Measurements from ENCODE around the gene C2orf76.

DNA sequence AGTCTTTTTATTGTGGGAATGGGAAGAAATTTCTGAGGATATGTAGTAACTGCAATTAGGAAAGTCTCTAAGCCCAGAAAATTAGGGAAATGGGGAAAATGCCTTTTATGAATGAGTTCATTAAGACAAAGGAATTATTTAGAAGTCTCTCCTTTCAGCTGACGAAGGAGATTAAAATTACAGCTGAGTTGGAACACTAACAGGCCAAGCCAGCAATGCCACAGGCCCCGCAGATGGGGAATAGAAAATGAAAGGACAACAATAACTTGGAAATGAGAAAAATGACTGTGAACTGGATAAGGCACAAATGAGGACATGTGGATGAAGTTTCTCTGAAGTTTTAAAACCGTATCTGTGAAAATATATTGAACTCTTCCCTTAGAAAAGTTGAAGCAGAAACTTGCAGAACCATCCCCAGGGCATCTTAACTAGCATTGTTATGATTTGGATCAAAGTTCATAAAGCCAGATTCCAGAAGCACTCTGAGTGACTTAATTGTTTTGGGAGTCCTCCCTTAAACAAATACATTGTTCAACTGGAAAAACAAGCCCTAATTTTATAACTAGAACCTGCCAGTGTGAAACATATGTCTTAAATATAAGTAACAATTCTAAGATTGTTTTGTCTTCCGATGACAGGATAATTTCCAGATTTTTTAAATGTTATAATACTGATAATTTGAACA is 51.3 kb downstream of the C2orf76 start:
- no peak for TF ChIP-seq CTCF (IDR thresholded peaks at IDR 0.05)
- TF ChIP-seq POLR2A (IDR thresholded peaks at IDR 0.05): no peak
- no peak for TF ChIP-seq EP300 (IDR thresholded peaks at IDR 0.05)
